ENCODE results near the gene COPS7A. TPM values are rescaled to one million over a fixed set of nuclear protein-coding genes. Genes with fewer than 3 reads are reported as not detected.
A peak's percentile ranks its signal among the peaks of the same experiment; 100 is the strongest.

COPS7A gene
- total and polyA plus RNA-seq, 9 of the 15 experiments (the other 6 are each of a cell fraction or from before 2014, with no cell fraction given) = 12.7 to 36.0 (median 24.3) TPM

DNA sequence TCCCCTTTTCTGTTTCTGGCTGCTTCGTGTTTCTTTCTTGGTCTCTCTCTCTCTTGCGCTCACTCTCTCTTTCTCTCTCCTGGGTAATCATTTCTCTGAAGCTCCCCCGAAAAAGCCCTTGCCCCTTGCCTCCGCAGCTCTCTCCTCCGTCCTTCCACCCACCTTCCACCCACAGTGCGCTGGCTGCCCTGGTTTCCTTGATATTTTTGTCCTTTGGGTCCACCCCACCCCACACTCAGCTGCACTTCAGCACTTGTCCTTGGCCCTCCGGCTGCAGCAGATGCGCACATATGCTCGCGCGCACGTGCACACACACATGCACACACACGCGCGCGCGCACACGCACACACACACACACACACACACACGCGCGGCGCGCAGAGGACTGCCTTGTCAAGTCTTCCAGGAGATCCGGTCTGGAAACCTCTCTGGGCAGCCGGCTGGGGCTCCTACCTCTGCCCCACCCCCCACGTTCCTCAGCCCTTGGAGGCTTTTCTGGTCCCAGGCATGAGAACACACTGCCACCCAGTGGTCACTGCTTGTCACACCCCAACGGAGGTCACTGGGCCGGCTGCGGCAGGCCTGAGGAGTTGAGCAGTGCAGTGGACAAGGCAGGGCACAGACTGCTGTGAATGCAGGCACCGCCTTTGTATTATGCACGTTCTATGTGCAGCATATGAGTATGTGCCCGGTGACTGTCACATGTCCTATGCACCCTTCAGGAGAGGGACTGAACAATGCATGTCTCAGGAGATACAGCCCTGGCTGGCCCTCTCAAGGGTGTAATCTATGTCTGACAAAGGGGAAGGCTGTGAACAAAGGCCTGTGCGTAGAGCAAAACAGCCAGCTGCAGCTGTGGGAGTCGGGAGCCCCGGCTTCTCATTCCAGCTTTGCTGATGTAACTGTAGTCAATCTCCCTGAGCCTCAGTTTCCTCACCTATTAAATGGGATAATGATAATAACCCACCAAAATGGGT is 55.0 kb downstream of the COPS7A start (continued):
- TF ChIP-seq MAZ (CRISPR knock-in tag; conservative IDR thresholded peaks at IDR 0.05 in 1 of 2, IDR thresholded peaks at IDR 0.05 in 1 of 2) (peak; percentile 66 to 81), ZNF282 (CRISPR knock-in tag; IDR thresholded peaks at IDR 0.05) (no peak), RCOR1 (IDR thresholded peaks at IDR 0.05; ENCODE audit: borderline replicate concordance in 1 of 2, low read depth in 2 of 2, low read length in 2 of 2) (0 out of 4 replicates have a peak, but pooled peaks of 1 of the 2 experiments have one; percentile 42), HDGF (IDR thresholded peaks at IDR 0.05) (0 out of 2 replicates have a peak, but pooled peaks have one; percentile 76), GATA2 (CRISPR knock-in tag; IDR thresholded peaks at IDR 0.05) (no peak), RNF2 (IDR thresholded peaks at IDR 0.05) (peak; percentile 38; the same call in 1 of the 2 replicates), NFE2 (IDR thresholded peaks at IDR 0.05; ENCODE audit: low read depth) (no peak), CBX1 (IDR thresholded peaks at IDR 0.05; ENCODE audit: low read depth) (no peak), GTF2E2 (tag; IDR thresholded peaks at IDR 0.05) (no peak), TGIF2 (CRISPR knock-in tag; IDR thresholded peaks at IDR 0.05) (no peak), CBFA2T3 (IDR thresholded peaks at IDR 0.05) (peak; percentile 49; the same call in 1 of the 2 replicates), NEUROD1 (IDR thresholded peaks at IDR 0.05; ENCODE audit: borderline replicate concordance, low read depth, low read length, partially characterized antibody) (no peak), PHB2 (IDR thresholded peaks at IDR 0.05; ENCODE audit: low read depth) (no peak), GABPA (tag; conservative IDR thresholded peaks at IDR 0.05; ENCODE audit: low read depth) (no peak), CHCHD3 (CRISPR knock-in tag; IDR thresholded peaks at IDR 0.05) (no peak), OTX1 (CRISPR knock-in tag; IDR thresholded peaks at IDR 0.05) (no peak), RFX7 (CRISPR knock-in tag; IDR thresholded peaks at IDR 0.05) (no peak)
- TF ChIP-seq, protein P1, sequence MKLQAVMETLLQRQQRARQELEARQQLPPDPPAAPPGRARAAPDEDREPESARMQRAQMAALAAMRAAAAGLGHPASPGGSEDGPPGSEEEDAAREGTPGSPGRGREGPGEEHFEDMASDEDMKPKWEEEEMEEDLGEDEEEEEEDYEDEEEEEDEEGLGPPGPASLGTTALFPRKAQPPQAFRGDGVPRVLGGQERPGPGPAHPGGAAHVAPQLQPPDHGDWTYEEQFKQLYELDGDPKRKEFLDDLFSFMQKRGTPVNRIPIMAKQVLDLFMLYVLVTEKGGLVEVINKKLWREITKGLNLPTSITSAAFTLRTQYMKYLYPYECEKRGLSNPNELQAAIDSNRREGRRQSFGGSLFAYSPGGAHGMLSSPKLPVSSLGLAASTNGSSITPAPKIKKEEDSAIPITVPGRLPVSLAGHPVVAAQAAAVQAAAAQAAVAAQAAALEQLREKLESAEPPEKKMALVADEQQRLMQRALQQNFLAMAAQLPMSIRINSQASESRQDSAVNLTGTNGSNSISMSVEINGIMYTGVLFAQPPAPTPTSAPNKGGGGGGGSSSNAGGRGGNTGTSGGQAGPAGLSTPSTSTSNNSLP (IDR thresholded peaks at IDR 0.05; ENCODE audit: borderline replicate concordance, low read depth, low read length) = no peak
- TF ChIP-seq, protein P2, sequence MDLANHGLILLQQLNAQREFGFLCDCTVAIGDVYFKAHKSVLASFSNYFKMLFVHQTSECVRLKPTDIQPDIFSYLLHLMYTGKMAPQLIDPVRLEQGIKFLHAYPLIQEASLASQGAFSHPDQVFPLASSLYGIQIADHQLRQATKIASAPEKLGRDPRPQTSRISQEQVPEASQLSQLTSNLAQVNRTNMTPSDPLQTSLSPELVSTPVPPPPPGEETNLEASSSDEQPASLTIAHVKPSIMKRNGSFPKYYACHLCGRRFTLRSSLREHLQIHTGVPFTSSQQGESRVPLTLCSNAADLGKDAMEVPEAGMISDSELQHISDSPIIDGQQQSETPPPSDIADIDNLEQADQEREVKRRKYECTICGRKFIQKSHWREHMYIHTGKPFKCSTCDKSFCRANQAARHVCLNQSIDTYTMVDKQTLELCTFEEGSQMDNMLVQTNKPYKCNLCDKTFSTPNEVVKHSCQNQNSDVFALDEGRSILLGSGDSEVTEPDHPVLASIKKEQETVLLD (IDR thresholded peaks at IDR 0.05) = peak; percentile 80
- TF ChIP-seq, protein P3, sequence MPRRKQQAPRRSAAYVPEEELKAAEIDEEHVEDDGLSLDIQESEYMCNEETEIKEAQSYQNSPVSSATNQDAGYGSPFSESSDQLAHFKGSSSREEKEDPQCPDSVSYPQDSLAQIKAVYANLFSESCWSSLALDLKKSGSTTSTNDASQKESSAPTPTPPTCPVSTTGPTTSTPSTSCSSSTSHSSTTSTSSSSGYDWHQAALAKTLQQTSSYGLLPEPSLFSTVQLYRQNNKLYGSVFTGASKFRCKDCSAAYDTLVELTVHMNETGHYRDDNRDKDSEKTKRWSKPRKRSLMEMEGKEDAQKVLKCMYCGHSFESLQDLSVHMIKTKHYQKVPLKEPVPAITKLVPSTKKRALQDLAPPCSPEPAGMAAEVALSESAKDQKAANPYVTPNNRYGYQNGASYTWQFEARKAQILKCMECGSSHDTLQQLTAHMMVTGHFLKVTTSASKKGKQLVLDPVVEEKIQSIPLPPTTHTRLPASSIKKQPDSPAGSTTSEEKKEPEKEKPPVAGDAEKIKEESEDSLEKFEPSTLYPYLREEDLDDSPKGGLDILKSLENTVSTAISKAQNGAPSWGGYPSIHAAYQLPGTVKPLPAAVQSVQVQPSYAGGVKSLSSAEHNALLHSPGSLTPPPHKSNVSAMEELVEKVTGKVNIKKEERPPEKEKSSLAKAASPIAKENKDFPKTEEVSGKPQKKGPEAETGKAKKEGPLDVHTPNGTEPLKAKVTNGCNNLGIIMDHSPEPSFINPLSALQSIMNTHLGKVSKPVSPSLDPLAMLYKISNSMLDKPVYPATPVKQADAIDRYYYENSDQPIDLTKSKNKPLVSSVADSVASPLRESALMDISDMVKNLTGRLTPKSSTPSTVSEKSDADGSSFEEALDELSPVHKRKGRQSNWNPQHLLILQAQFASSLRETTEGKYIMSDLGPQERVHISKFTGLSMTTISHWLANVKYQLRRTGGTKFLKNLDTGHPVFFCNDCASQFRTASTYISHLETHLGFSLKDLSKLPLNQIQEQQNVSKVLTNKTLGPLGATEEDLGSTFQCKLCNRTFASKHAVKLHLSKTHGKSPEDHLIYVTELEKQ (CRISPR knock-in tag; IDR thresholded peaks at IDR 0.05) = no peak

All from K562 (cell line).